ENCODE data around the gene ZDHHC8. TPM values are rescaled to one million over a fixed set of nuclear protein-coding genes. Genes with fewer than 3 reads are reported as not detected.

ZDHHC8 gene
- total RNA-seq, 1 experiment from 2014 or later = 51.7 TPM

DNA sequence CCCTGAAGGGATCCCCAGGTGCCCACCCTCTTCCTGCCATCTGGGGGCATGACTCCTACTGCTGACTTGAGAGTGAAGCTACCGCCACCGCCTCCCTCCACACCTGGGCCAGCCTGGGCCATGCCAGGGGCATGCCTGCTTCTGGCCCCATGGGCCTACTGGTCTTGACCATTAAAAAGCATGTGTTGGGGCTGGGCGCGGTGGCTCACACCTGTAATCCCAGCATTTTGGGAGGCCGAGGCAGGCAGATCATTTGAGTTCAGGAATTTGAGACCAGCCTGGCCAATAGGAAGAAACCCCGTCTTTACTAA, 56.9 kb downstream of the ZDHHC8 start:
- Histone ChIP-seq H3K14ac (ENCODE audit: insufficient read depth, low read length) (no peak overlapping the region), H3K9ac (ENCODE audit: extremely low read depth, insufficient read length, low read length) (no peak overlapping the region), H2BK120ac (ENCODE audit: low read depth, low read length, poor library complexity, severe bottlenecking) (no peak overlapping the region), H3K9me3 (ENCODE audit: control insufficient read depth, low read depth, low read length) (no peaks in the 10 kb centered on the region), H3K4ac (ENCODE audit: low read depth, low read length) (no peak overlapping the region), H3K23me2 (ENCODE audit: insufficient read length, low read depth, low read length, poor library complexity, severe bottlenecking) (no peaks in the 10 kb centered on the region), H2BK20ac (ENCODE audit: low read depth, low read length, poor library complexity, severe bottlenecking) (no peak overlapping the region), H3K23ac (ENCODE audit: insufficient read length, low read depth, low read length) (no peak overlapping the region), H2AK5ac (ENCODE audit: insufficient read length, low read length) (no peak overlapping the region), H2BK5ac (ENCODE audit: insufficient read length, low read length) (no peak overlapping the region), H3T11ph (ENCODE audit: low read length) (no peak overlapping the region), H3K27me3 (ENCODE audit: insufficient read depth, low read length) (no peaks in the 10 kb centered on the region), H2BK12ac (ENCODE audit: insufficient read length, low read depth, low read length) (no peak overlapping the region), H3K56ac (ENCODE audit: insufficient read length, low read depth, low read length) (no peak overlapping the region), H3K79me1 (ENCODE audit: insufficient read depth, low read depth, low read length, poor library complexity, severe bottlenecking) (no peaks in the 10 kb centered on the region), H4K5ac (ENCODE audit: insufficient read length, low read depth, low read length) (no peak overlapping the region), H3K27ac (ENCODE audit: insufficient read length, low read depth, low read length) (no peak overlapping the region), H2AFZ (ENCODE audit: low read length) (no peak overlapping the region), H3K18ac (ENCODE audit: insufficient read length, low read depth, low read length) (no peak overlapping the region), H4K20me1 (ENCODE audit: control insufficient read depth, insufficient read depth, insufficient read length) (no peaks in the 10 kb centered on the region), H4K8ac (replicated peaks; ENCODE audit: insufficient read length, low read depth, low read length) (no peak overlapping the region), H3K79me2 (ENCODE audit: insufficient read depth, low read length) (no peaks in the 10 kb centered on the region), H3K4me1 (ENCODE audit: insufficient read depth, low read length) (no peaks in the 10 kb centered on the region), H2BK15ac (ENCODE audit: low read depth, low read length) (no peak overlapping the region), H3K4me2 (ENCODE audit: insufficient read depth, insufficient read length, low read length) (no peak overlapping the region), H4K91ac (ENCODE audit: insufficient read length, low read depth, low read length) (no peak overlapping the region)
- H3K27me3 Mint-ChIP-seq (ENCODE audit: low read depth) = no peaks in the 10 kb centered on the region; the same call in 1 of the 2 replicates
- H3K9me3 Mint-ChIP-seq = no peaks in the 10 kb centered on the region
- no CpG with 5 or more reads among the region's 6 CpGs for WGBS (ENCODE audit: extremely low coverage, insufficient read length, low lambda C conversion rate)
- no peak overlapping the region for H3K27ac Mint-ChIP-seq
- TF ChIP-seq, protein P1, sequence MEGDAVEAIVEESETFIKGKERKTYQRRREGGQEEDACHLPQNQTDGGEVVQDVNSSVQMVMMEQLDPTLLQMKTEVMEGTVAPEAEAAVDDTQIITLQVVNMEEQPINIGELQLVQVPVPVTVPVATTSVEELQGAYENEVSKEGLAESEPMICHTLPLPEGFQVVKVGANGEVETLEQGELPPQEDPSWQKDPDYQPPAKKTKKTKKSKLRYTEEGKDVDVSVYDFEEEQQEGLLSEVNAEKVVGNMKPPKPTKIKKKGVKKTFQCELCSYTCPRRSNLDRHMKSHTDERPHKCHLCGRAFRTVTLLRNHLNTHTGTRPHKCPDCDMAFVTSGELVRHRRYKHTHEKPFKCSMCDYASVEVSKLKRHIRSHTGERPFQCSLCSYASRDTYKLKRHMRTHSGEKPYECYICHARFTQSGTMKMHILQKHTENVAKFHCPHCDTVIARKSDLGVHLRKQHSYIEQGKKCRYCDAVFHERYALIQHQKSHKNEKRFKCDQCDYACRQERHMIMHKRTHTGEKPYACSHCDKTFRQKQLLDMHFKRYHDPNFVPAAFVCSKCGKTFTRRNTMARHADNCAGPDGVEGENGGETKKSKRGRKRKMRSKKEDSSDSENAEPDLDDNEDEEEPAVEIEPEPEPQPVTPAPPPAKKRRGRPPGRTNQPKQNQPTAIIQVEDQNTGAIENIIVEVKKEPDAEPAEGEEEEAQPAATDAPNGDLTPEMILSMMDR (conservative IDR thresholded peaks at IDR 0.05) = no peak
- peaks cover 5 to 12% of the 10 kb centered on the region in 2 experiments for H3K4me1 Mint-ChIP-seq
- H3K36me3 Mint-ChIP-seq (ENCODE audit: insufficient read depth in 1 of 3, low read depth in 3 of 3) = no peaks in the 10 kb centered on the region
- DNase-seq = no peak
- no peak overlapping the region for H3K4me3 Mint-ChIP-seq
